ENCODE measurements around the gene FIBCD1.
"Not testable (repeated sequence)": the region's sequence is repeated elsewhere in the genome, so short reads cannot be mapped to it uniquely, and the experiment has no call there.

Gene FIBCD1

GRCh38 chr9:130955947-130956621 is 17.0 kb upstream of the FIBCD1 start:
- no peak for DNase-seq (ENCODE audit: low spot score)

- DNase-seq (ENCODE audit: low spot score) = not testable (repeated sequence)
Observed at GRCh38 chr9:130954925-130955324, 15.9 kb upstream of the FIBCD1 start.

- DNase-seq (ENCODE audit: low spot score) = no peak
Observed at GRCh38 chr9:130954317-130954716, 15.3 kb upstream of the FIBCD1 start.

GRCh38 chr9:130952065-130952762 is 13.2 kb upstream of the FIBCD1 start:
- DNase-seq (ENCODE audit: low spot score) = no peak

GRCh38 chr9:130950039-130950311 is 10.9 kb upstream of the FIBCD1 start:
- DNase-seq (ENCODE audit: low spot score) = no peak

GRCh38 chr9:130949188-130950038 is 10.4 kb upstream of the FIBCD1 start:
- no peak for DNase-seq (ENCODE audit: low spot score)

- no peak for DNase-seq (ENCODE audit: low spot score)
Observed at GRCh38 chr9:130948266-130948665, 9.2 kb upstream of the FIBCD1 start.

GRCh38 chr9:130947618-130948140 is 8.6 kb upstream of the FIBCD1 start:
- no peak for DNase-seq (ENCODE audit: low spot score)

- DNase-seq (ENCODE audit: low spot score) = no peak
Observed at GRCh38 chr9:130946766-130947617, 7.9 kb upstream of the FIBCD1 start.

- no peak for DNase-seq (ENCODE audit: low spot score)
Observed at GRCh38 chr9:130945173-130945572, 6.1 kb upstream of the FIBCD1 start.

- no peak for DNase-seq (ENCODE audit: low spot score)
Observed at GRCh38 chr9:130944510-130945058, 5.5 kb upstream of the FIBCD1 start.

GRCh38 chr9:130943777-130944176 is 4.7 kb upstream of the FIBCD1 start:
- no peak for DNase-seq (ENCODE audit: low spot score)

- DNase-seq (ENCODE audit: low spot score) = no peak
Observed at GRCh38 chr9:130943221-130943620, 4.2 kb upstream of the FIBCD1 start.

GRCh38 chr9:130942679-130943078 is 3.6 kb upstream of the FIBCD1 start:
- no peak for DNase-seq (ENCODE audit: low spot score)

GRCh38 chr9:130942084-130942483 is 3.0 kb upstream of the FIBCD1 start:
- no peak for DNase-seq (ENCODE audit: low spot score)

GRCh38 chr9:130940693-130941576 is 1.9 kb upstream of the FIBCD1 start:
- DNase-seq (ENCODE audit: low spot score) = peak; percentile 43

- no peak for DNase-seq (ENCODE audit: low spot score)
Observed at GRCh38 chr9:130940027-130940549, 1.0 kb upstream of the FIBCD1 start.

- no peak for DNase-seq (ENCODE audit: low spot score)
Observed at GRCh38 chr9:130939405-130940026, 469 bp upstream of the FIBCD1 start.

GRCh38 chr9:130938184-130938651 is 829 bp downstream of the FIBCD1 start:
- no peak for DNase-seq (ENCODE audit: low spot score)
